Left cardiac atrium (tissue), 4 donors: ENCODE results near the gene SARS1. TPM values are rescaled to one million over a fixed set of nuclear protein-coding genes. Genes with fewer than 3 reads are reported as not detected.

Experiments
- ATAC-seq, 2 donors: fragments of 200-7000 bp; cut with Tn5 transposase; one replicate each; pipeline ENCODE4 v1.9.1; 2020; ENCODE audit warnings: mild to moderate bottlenecking in 2 of 2, moderate library complexity in 2 of 2
- DNase-seq: peaks from one replicate; pipeline ENCODE4 v3.0.0-alpha.2; 2020
- intact Hi-C, 2 donors: fragments of 100-400 bp; cut with DNase I; formaldehyde crosslinking; loops; one replicate each; pipeline versions ENCODE4 v1.14.1 to v1.15.1; 2022 to 2023
- total RNA-seq, 2 donors: library from RNA; stranded (reverse); fragmentation: NEBNext Ultra II Directional; extraction: Animal tissue kit (Norgen Biotek cat#: 25700); gene quantifications; one replicate each; pipeline ENCODE4 v1.2.1, GENCODE V29; 2021
- donor health status: DM: no; HTN: yes; CAD: no.
- donor health status: DM: no; HTN: yes; CAD: no; lungs with severe emphysema.
- donor health status: DM: yes; HTN: yes; CAD: no.
- donor health status: Dilated cardiomyopathy.

SARS1 gene
- total RNA-seq, 2 donors from 2014 or later = 109 to 141 TPM

DNA sequence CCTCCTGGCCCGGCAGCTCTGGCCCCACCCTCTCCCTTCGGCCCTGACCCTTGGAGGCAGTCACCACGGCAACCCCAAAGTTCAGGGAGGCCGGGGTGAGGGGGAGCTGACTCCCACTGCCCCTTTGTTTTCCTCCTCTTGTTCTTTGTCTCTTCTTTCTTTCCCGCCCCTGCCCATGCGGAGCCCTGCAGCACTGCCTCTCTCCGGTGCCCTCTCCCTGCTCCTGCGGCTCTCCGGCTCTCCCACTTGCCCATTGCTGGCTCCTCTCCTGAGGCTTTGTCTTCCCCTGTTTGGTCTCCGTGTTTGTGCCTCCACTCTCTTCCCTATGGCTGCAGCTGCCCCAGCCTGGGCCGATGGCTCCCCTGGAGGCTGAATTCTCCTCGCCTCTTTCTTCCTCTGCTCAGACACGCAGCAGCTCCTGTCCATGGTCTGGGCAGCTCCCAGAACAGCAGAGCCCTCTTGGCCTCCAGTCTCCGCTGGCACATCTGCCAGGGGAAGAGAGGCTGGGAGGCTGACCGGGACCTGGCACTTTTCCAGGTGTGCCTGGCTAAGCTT is 41.5 kb downstream of the SARS1 start:
- no peak for DNase-seq
- intact Hi-C loops = no loop called here

DNA sequence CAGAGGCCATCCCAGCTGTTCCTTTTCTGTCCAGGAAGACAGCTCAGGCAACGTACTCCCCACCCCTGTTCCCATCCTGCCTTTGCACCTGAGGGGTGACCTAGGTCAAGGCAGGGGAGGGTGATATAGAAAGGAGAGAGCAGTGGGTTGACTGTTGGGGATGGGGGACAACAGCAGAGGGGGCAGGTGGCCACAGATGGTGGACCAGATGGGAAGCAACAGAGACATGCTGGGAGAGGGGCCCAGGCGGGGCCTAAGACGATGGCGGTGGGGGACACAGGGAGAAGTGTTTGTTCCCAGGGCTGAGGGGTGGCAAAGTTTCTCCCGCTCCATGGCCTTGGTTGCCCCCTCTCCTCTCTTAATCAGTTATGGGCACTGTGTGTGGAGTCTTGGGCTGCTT is 42.0 kb downstream of the SARS1 start:
- DNase-seq (no peak), ATAC-seq (no peak)
- intact Hi-C loops = no loop called here

More for the DNA sequence above, 41.5 kb downstream of the SARS1 start:
- no peak for ATAC-seq

DNA sequence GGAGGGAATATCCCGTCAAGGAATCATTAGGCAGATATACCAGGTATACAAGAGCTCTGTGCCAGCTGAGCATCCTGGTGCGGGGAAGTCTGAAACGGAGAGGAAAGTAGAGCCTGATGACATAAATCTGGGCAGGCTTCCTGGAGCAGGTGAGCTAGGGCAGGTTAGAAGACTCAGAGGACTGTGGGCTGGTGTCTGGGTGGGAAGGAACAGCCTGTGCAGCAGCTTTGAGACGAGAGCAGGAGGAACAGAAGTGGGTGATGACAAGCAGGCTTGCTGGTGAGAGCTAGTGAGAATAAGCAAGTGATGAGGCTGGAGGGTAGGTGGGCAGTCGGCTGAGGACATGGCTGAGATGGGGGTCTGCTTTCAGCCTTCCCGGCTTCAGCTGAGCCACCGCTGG is 42.4 kb downstream of the SARS1 start:
- DNase-seq = no peak
- ATAC-seq = no peak
- intact Hi-C loops = no loop called here

DNA sequence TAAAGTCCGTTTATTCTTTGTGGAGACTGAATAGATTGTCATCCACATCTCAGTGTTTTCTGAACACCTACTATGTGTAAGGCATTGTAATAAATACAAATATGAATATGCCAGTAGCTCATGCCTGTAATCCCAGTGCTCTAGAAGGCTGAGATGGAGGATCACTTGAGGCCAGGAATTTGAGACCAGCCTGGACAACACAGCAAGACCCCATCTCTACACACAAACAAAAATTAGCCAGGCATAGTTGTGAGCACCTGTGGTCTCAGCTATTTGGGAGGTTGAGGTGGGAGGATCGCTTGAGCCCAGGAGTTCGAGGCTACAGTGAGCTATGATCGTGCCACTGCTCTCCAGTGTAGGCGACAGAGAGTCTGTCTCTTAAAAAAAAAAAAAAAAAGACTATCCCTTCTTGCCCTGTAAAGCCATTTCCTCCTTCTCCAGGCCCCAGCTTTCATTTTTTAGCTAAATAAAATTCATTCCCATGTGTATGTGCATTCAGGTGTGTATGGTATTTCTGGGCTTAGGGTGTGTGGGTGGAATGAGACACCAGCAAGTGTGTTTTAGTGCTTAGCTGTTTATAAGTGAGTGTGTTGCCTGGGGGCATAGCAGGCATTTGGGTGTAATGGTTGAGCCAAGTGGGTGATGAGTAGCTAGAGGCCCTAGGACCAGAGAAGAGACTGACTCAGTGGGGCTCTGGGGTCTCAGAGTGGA is 43.4 kb downstream of the SARS1 start:
- DNase-seq (no peak), ATAC-seq (no peak)
- intact Hi-C loops = no loop called here

DNA sequence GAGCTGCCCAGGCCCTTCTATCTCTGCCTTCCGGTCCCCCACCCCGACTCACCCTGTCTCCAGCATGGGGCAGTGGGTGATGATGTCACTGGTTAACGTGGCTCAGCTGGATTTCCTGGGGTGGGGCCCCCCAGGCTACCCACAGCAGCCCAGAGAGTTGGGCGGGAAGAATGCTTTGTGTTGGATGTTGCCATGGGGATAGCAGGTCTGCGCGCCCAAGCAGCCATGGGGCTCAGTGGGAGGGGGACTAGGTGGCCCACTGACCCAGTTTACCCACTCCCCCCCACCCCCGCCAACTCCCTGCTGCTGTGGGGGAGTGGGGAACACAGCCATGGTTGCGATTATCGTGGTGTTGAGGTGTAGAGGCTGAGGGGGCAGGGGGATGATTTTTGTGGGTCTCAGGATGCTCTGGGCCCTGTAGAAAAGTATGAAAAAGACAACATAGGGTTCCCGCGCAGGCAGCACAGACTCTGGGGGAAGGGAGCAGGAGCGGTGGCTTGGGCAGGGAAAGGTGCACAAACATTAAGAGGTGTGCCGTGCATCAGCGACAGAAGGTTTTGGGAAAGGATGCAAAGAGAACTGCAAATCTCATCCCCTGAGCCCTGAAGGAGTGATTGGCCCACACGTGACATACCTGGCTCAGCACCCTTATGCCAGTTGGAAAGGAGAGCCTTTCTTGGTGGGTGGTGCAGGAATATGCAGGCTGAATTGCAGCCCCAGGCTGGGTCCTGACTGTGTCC is 44.1 kb downstream of the SARS1 start:
- peak; percentile 12 for DNase-seq
- intact Hi-C loops = no loop called here

DNA sequence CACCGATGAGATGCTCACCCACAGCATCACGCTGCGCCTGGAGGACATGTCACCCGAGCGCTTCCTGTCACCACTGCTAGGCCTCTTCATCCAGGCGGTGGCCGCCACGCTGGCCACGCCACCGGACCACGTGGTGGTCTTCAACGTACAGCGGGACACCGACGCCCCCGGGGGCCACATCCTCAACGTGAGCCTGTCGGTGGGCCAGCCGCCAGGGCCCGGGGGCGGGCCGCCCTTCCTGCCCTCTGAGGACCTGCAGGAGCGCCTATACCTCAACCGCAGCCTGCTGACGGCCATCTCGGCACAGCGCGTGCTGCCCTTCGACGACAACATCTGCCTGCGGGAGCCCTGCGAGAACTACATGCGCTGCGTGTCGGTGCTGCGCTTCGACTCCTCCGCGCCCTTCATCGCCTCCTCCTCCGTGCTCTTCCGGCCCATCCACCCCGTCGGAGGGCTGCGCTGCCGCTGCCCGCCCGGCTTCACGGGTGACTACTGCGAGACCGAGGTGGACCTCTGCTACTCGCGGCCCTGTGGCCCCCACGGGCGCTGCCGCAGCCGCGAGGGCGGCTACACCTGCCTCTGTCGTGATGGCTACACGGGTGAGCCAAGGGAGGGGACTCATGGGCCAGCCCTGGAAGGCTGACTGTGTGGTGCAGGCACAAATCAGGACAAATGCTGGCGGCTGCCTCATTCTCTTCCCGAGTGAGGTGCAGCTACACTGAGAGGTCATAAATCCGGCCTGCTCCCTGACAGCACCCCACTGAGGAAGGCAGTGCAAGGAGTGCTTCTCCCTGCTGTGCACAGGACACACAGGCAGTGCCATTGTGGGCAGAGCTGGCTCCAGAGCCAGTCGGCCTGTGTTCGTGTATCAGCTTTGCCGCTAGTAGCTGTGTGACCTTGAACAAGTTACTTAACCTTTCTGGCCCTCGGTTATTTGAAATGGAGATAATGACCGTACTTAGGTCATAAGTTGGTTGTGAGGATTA is 45.1 kb downstream of the SARS1 start:
- ATAC-seq (no peak), DNase-seq (peak; percentile 27)
- intact Hi-C loops = no loop called here

More for the DNA sequence above, 44.1 kb downstream of the SARS1 start:
- ATAC-seq = no peak

- no peak for ATAC-seq
- intact Hi-C loops = loop anchor here in 1 of 2 donors (5.0 to 10.0 kb wide), 2 partner anchors 137 to 275 kb away; partner anchors contain the start of genes GPR61 and SORT1
- DNase-seq = no peak
Observed at GRCh38 chr1:109259674-109260557, 46.2 kb downstream of the SARS1 start.

GRCh38 chr1:109261006-109261405 is 47.3 kb downstream of the SARS1 start:
- ATAC-seq (no peak), DNase-seq (no peak)
- intact Hi-C loops = loop anchor here in 1 of 2 donors (5.0 to 10.0 kb wide), 2 partner anchors 136 to 274 kb away; partner anchors contain the start of genes GPR61 and SORT1

DNA sequence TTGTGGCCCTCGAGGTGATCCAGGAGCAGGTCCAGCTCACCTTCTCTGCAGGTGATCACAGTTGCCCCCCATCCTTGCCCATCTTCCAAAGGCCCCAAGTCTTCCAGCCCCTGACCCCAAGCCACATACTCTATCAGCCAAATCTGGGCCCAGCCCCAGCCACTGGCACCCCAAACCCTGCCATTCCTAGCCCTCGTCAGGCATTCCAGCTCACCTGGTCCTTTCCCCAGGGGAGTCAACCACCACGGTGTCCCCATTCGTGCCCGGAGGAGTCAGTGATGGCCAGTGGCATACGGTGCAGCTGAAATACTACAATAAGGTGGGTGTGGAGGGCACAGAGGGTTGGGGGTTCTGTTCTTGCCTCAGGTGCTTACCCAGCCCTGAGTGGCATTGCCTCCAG is 47.9 kb downstream of the SARS1 start:
- intact Hi-C loops = loop anchor here in 1 of 2 donors (5.0 to 10.0 kb wide), 2 partner anchors 136 to 273 kb away; partner anchors contain the start of genes GPR61 and SORT1
- no peak for DNase-seq

DNA sequence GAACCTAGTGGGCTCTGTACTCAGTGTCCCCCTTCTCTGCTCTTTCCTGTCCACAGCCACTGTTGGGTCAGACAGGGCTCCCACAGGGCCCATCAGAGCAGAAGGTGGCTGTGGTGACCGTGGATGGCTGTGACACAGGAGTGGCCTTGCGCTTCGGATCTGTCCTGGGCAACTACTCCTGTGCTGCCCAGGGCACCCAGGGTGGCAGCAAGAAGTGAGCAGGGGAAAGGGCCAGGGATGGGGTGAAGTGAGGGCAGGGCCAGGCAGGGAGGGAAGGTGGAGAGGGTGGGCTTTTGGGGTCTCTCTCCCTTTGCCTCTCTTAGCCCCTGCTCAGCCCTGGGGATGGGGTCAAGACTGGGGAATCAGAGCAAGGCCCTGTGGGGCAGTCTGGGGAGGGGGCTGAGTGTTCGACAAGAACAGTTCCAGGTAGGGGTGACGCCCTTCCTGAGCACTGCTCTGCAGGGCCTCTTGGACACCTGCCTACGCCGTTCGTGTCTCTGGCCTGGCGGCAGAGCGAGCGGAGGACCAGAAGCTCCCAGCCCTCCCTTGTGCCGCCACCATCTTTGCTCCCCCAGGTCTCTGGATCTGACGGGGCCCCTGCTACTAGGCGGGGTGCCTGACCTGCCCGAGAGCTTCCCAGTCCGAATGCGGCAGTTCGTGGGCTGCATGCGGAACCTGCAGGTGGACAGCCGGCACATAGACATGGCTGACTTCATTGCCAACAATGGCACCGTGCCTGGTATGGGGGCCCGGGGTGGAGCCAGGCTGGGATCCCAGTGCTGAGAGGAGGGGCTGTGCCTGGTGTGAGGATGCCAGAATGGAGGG is 48.7 kb downstream of the SARS1 start:
- no peak for DNase-seq
- intact Hi-C loops = loop anchor here in 1 of 2 donors (5.0 to 10.0 kb wide), 2 partner anchors 135 to 272 kb away; partner anchors contain the start of genes GPR61 and SORT1
- no peak for ATAC-seq

More for the DNA sequence above, 47.9 kb downstream of the SARS1 start:
- no peak for ATAC-seq

DNA sequence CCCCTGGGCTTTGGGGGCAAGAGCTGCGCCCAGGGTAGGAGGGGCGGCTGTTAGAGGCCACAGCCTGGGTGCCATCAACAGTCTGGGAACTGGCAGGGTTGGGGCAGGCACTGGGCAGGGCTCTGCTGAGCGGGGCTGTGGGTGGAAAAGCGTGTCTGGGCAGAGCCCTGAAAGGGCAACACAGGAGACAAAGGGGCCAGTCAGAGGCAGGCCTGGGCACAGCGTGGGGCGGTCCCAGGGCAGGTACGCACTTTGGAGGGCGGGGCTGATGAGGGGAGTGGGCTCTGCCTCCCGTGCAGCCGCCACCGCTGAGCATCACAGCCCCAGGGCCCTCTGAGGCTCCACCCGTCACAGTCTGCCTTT is 49.5 kb downstream of the SARS1 start:
- intact Hi-C loops = loop anchor here in 1 of 2 donors (5.0 to 10.0 kb wide), 2 partner anchors 134 to 272 kb away; partner anchors contain the start of genes GPR61 and SORT1
- DNase-seq = no peak
- peak in 1 of 2 donors; percentile 16 for ATAC-seq

DNA sequence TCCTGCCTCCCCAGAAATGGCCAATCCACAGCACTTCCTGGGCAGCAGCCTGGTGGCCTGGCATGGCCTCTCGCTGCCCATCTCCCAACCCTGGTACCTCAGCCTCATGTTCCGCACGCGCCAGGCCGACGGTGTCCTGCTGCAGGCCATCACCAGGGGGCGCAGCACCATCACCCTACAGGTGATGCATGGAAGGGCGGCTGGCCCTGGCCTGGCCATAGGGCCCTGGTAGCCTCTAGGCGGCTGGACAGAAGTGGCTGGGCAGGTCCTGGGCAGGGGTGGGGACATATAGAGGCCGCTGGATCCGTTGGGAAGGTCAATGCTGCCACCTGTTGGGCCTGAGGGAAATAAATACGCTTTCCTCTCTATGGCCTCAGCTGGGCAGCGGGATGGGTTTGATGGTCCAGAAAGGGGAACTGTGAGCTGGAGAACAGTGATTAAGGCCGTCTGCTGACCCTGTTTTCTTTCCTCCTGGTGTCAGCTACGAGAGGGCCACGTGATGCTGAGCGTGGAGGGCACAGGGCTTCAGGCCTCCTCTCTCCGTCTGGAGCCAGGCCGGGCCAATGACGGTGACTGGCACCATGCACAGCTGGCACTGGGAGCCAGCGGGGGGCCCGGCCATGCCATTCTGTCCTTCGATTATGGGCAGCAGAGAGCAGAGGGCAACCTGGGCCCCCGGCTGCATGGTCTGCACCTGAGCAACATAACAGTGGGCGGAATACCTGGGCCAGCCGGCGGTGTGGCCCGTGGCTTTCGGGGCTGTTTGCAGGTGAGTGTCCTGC is 50.1 kb downstream of the SARS1 start:
- intact Hi-C loops = loop anchor here in 1 of 2 donors (5.0 to 10.0 kb wide), 2 partner anchors 134 to 271 kb away; partner anchors contain the start of genes GPR61 and SORT1
- peak; percentile 84 to 89 for ATAC-seq

DNA sequence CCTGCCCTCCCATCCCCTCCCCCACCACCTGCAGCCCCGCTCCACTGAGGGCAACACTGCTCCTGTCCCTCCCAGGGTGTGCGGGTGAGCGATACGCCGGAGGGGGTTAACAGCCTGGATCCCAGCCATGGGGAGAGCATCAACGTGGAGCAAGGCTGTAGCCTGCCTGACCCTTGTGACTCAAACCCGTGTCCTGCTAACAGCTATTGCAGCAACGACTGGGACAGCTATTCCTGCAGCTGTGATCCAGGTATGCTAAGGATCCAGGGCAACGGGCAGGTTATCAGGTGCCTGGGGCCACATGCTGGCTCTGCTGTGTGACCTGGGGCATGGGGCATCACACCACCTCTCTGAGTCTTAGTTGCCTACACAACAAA is 50.6 kb downstream of the SARS1 start:
- intact Hi-C loops = loop anchor here in 1 of 2 donors (5.0 to 10.0 kb wide), 2 partner anchors 133 to 270 kb away; partner anchors contain the start of genes GPR61 and SORT1
- no peak for DNase-seq
- no peak for ATAC-seq

More for the DNA sequence above, 50.1 kb downstream of the SARS1 start:
- peak; percentile 87 for DNase-seq

GRCh38 chr1:109265016-109265415 is 51.3 kb downstream of the SARS1 start:
- no peak for ATAC-seq
- intact Hi-C loops = loop anchor here in 1 of 2 donors (10.0 kb wide), 1 partner anchor 270 kb away; the partner anchor contains the start of gene GPR61

DNA sequence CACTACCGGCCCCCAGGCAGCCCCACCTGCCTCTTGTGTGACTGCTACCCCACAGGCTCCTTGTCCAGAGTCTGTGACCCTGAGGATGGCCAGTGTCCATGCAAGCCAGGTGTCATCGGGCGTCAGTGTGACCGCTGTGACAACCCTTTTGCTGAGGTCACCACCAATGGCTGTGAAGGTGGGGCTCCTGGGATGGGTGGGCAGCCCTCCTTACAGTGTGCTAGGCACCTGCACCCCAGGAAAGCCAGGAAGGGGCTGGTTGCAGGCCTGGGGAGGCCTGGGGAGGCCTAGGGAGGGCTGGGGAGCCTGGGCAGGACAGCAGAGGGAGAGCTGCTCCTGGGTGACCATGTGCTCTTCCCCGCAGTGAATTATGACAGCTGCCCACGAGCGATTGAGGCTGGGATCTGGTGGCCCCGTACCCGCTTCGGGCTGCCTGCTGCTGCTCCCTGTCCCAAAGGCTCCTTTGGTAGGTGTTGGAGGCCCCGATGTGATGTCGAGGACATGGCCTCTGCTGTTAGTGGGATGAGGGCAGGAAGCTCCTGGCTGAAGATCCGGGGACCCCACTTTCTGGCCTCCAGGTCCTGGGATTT is 52.1 kb downstream of the SARS1 start:
- ATAC-seq (no peak), DNase-seq (no peak)
- intact Hi-C loops = loop anchor here in 1 of 2 donors (10.0 kb wide), 1 partner anchor 269 kb away; the partner anchor contains the start of gene GPR61

More at GRCh38 chr1:109265016-109265415, 51.3 kb downstream of the SARS1 start:
- DNase-seq = no peak
